ENCODE results near the gene HPCAL4.

GRCh38 chr1:39689635-39690034 lies 1.6 kb downstream of the HPCAL4 start:
- TF ChIP-seq ZNF232 (CRISPR knock-in tag; IDR thresholded peaks at IDR 0.05) (no peak), ZNF253 (CRISPR knock-in tag; conservative IDR thresholded peaks at IDR 0.05) (no peak), JUNB (CRISPR knock-in tag; conservative IDR thresholded peaks at IDR 0.05) (no peak)
